GM10248 (cell line): ENCODE measurements around the gene BMPR1A.
A peak's percentile ranks its signal among the peaks of the same experiment; 100 is the strongest.

ENCODE experiments used
- CTCF ChIA-PET: fragments of 300-600 bp; sonication (Branson Sonifier 250); formaldehyde crosslinking; extraction: SDS; loops from one replicate; lab custom pipeline; 2021; ENCODE audit warnings: antibody characterized with exemption; lab: Yijun Ruan, JAX
- POLR2A ChIA-PET: fragments of 350-650 bp; sonication (Branson Sonifier 250); formaldehyde crosslinking; extraction: SDS; loops from one replicate; lab custom pipeline; 2020; ENCODE audit warnings: antibody characterized with exemption; lab: Yijun Ruan, JAX
- DNase-seq: peaks from one replicate; pipeline ENCODE4 v3.0.0; 2012; ENCODE audit errors: extremely low spot score
- CTCF ChIP-seq: IDR thresholded peaks from 2 replicates; pipeline ENCODE4 v1.5.1; 2012; ENCODE audit warnings: mild to moderate bottlenecking, low read depth; ENCODE audit errors: extremely low read depth, missing control alignments, control extremely low read depth

BMPR1A gene

GRCh38 chr10:86798611-86799010 lies 42.2 kb downstream of the BMPR1A start:
- peak; percentile 28 for DNase-seq
- no peak for TF ChIP-seq CTCF
- CTCF ChIA-PET = interaction anchor here (1.1 to 1.2 kb wide), 2 partner anchors 15 to 45 kb away, joined by 3 read pairs; no protein-coding TSS in a partner anchor
- POLR2A ChIA-PET = no interaction called here

GRCh38 chr10:86799188-86799845 lies 42.9 kb downstream of the BMPR1A start:
- POLR2A ChIA-PET = no interaction called here
- DNase-seq = no peak
- no peak for TF ChIP-seq CTCF
- CTCF ChIA-PET = interaction anchor here (1.1 to 1.2 kb wide), 2 partner anchors 16 to 46 kb away, joined by 3 read pairs; no protein-coding TSS in a partner anchor

- TF ChIP-seq CTCF = no peak
- ChIA-PET CTCF (interaction anchor here (0.9 to 1.2 kb wide), 3 partner anchors 11 to 116 kb away, joined by 3 read pairs; no protein-coding TSS in a partner anchor), POLR2A (no interaction called here)
- no peak for DNase-seq
Observed at GRCh38 chr10:86801995-86802394, 45.6 kb downstream of the BMPR1A start.

GRCh38 chr10:86802473-86803108 lies 46.2 kb downstream of the BMPR1A start:
- ChIA-PET CTCF (no interaction called here), POLR2A (no interaction called here)

GRCh38 chr10:86803156-86803555 lies 46.7 kb downstream of the BMPR1A start:
- no peak for TF ChIP-seq CTCF
- no peak for DNase-seq
- ChIA-PET CTCF (no interaction called here), POLR2A (no interaction called here)

More at GRCh38 chr10:86802473-86803108, 46.2 kb downstream of the BMPR1A start:
- no peak for TF ChIP-seq CTCF
- peak; percentile 26 for DNase-seq

GRCh38 chr10:86804805-86805204 lies 48.4 kb downstream of the BMPR1A start:
- POLR2A ChIA-PET = no interaction called here
- DNase-seq = no peak
- no peak for TF ChIP-seq CTCF
- CTCF ChIA-PET = no interaction called here
